ENCODE measurements around the gene FILIP1L. TPM values are rescaled to one million over a fixed set of nuclear protein-coding genes. Genes with fewer than 3 reads are reported as not detected.

The FILIP1L gene
- total and polyA plus RNA-seq, 2 of the 13 experiments (the other 11 are each of a cell fraction or from before 2014, with no cell fraction given) = 8.1 to 187 TPM

DNA sequence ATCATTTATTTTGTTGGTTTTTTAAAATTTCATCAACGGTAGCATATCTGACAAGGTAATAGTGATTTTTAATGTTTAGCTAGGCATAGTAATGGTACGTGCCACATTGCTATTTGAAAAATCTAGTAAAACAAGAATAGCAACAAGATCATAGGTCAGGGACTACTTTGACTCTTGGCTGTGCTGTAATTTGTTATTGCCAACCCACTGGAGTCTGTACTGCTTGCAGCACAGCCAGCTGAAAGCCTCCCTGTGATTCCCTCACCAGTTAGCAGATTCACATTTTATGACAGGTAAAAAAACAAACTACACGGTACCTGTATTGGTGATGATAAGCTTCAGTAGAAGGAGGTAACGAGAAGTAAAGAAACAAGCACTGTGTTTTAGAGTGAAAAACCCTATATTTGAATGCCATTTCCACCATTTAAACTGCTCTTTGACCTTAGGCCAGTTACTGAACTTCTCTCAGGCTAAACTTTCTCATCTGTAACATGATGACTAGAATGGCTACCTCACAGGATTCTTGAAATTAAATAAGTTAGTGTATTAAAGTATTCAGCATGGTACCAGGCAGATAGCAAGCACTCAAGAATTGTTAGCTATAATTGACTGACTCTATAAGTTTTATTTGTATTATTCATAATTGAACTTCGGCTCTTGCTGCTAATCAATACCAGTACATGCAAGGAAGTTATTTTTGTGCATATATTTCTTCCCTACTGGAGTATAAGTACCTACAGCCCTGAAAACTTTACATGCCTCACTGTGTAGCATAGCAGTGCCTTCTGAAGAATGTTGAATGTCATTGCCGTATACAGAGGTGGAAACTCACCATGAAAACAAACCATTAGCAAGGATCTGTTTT lies 16.1 kb downstream of the FILIP1L start (continued):
- TF ChIP-seq, protein P1, sequence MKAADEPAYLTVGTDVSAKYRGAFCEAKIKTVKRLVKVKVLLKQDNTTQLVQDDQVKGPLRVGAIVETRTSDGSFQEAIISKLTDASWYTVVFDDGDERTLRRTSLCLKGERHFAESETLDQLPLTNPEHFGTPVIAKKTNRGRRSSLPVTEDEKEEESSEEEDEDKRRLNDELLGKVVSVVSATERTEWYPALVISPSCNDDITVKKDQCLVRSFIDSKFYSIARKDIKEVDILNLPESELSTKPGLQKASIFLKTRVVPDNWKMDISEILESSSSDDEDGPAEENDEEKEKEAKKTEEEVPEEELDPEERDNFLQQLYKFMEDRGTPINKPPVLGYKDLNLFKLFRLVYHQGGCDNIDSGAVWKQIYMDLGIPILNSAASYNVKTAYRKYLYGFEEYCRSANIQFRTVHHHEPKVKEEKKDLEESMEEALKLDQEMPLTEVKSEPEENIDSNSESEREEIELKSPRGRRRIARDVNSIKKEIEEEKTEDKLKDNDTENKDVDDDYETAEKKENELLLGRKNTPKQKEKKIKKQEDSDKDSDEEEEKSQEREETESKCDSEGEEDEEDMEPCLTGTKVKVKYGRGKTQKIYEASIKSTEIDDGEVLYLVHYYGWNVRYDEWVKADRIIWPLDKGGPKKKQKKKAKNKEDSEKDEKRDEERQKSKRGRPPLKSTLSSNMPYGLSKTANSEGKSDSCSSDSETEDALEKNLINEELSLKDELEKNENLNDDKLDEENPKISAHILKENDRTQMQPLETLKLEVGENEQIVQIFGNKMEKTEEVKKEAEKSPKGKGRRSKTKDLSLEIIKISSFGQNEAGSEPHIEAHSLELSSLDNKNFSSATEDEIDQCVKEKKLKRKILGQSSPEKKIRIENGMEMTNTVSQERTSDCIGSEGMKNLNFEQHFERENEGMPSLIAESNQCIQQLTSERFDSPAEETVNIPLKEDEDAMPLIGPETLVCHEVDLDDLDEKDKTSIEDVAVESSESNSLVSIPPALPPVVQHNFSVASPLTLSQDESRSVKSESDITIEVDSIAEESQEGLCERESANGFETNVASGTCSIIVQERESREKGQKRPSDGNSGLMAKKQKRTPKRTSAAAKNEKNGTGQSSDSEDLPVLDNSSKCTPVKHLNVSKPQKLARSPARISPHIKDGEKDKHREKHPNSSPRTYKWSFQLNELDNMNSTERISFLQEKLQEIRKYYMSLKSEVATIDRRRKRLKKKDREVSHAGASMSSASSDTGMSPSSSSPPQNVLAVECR (CRISPR knock-in tag; IDR thresholded peaks at IDR 0.05; ENCODE audit: borderline replicate concordance) = no peak
- TF ChIP-seq ZNF879 (CRISPR knock-in tag; IDR thresholded peaks at IDR 0.05) = no peak
- TF ChIP-seq LCORL (IDR thresholded peaks at IDR 0.05) = no peak
- TF ChIP-seq LCORL (CRISPR knock-in tag; IDR thresholded peaks at IDR 0.05) = 0 out of 2 replicates have a peak, but pooled peaks have one; percentile 31
- TF ChIP-seq, protein P2, sequence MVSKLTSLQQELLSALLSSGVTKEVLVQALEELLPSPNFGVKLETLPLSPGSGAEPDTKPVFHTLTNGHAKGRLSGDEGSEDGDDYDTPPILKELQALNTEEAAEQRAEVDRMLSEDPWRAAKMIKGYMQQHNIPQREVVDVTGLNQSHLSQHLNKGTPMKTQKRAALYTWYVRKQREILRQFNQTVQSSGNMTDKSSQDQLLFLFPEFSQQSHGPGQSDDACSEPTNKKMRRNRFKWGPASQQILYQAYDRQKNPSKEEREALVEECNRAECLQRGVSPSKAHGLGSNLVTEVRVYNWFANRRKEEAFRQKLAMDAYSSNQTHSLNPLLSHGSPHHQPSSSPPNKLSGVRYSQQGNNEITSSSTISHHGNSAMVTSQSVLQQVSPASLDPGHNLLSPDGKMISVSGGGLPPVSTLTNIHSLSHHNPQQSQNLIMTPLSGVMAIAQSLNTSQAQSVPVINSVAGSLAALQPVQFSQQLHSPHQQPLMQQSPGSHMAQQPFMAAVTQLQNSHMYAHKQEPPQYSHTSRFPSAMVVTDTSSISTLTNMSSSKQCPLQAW (CRISPR knock-in tag; IDR thresholded peaks at IDR 0.05) = 0 out of 2 replicates have a peak, but pooled peaks have one; percentile 17
- TF ChIP-seq ONECUT2 (CRISPR knock-in tag; IDR thresholded peaks at IDR 0.05) = no peak
- TF ChIP-seq, protein P3, sequence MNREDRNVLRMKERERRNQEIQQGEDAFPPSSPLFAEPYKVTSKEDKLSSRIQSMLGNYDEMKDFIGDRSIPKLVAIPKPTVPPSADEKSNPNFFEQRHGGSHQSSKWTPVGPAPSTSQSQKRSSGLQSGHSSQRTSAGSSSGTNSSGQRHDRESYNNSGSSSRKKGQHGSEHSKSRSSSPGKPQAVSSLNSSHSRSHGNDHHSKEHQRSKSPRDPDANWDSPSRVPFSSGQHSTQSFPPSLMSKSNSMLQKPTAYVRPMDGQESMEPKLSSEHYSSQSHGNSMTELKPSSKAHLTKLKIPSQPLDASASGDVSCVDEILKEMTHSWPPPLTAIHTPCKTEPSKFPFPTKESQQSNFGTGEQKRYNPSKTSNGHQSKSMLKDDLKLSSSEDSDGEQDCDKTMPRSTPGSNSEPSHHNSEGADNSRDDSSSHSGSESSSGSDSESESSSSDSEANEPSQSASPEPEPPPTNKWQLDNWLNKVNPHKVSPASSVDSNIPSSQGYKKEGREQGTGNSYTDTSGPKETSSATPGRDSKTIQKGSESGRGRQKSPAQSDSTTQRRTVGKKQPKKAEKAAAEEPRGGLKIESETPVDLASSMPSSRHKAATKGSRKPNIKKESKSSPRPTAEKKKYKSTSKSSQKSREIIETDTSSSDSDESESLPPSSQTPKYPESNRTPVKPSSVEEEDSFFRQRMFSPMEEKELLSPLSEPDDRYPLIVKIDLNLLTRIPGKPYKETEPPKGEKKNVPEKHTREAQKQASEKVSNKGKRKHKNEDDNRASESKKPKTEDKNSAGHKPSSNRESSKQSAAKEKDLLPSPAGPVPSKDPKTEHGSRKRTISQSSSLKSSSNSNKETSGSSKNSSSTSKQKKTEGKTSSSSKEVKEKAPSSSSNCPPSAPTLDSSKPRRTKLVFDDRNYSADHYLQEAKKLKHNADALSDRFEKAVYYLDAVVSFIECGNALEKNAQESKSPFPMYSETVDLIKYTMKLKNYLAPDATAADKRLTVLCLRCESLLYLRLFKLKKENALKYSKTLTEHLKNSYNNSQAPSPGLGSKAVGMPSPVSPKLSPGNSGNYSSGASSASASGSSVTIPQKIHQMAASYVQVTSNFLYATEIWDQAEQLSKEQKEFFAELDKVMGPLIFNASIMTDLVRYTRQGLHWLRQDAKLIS (CRISPR knock-in tag; IDR thresholded peaks at IDR 0.05) = no peak
- no peak for TF ChIP-seq ZNF501 (CRISPR knock-in tag; IDR thresholded peaks at IDR 0.05)
- no peak for TF ChIP-seq ZNF296 (CRISPR knock-in tag; conservative IDR thresholded peaks at IDR 0.05)
- TF ChIP-seq ZNF337 (CRISPR knock-in tag; IDR thresholded peaks at IDR 0.05; ENCODE audit: borderline replicate concordance, low read depth) = no peak
- no peak for TF ChIP-seq SPEN (CRISPR knock-in tag; IDR thresholded peaks at IDR 0.05; ENCODE audit: low read depth)
- no peak for TF ChIP-seq SP2 (CRISPR knock-in tag; IDR thresholded peaks at IDR 0.05)
- TF ChIP-seq ZNF577 (CRISPR knock-in tag; IDR thresholded peaks at IDR 0.05; ENCODE audit: borderline replicate concordance, low read depth) = no peak
- TF ChIP-seq, protein P4, sequence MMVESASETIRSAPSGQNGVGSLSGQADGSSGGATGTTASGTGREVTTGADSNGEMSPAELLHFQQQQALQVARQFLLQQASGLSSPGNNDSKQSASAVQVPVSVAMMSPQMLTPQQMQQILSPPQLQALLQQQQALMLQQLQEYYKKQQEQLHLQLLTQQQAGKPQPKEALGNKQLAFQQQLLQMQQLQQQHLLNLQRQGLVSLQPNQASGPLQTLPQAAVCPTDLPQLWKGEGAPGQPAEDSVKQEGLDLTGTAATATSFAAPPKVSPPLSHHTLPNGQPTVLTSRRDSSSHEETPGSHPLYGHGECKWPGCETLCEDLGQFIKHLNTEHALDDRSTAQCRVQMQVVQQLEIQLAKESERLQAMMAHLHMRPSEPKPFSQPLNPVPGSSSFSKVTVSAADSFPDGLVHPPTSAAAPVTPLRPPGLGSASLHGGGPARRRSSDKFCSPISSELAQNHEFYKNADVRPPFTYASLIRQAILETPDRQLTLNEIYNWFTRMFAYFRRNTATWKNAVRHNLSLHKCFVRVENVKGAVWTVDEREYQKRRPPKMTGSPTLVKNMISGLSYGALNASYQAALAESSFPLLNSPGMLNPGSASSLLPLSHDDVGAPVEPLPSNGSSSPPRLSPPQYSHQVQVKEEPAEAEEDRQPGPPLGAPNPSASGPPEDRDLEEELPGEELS (CRISPR knock-in tag; IDR thresholded peaks at IDR 0.05) = peak; percentile 33; the same call in 1 of the 2 replicates
- TF ChIP-seq, protein P5, sequence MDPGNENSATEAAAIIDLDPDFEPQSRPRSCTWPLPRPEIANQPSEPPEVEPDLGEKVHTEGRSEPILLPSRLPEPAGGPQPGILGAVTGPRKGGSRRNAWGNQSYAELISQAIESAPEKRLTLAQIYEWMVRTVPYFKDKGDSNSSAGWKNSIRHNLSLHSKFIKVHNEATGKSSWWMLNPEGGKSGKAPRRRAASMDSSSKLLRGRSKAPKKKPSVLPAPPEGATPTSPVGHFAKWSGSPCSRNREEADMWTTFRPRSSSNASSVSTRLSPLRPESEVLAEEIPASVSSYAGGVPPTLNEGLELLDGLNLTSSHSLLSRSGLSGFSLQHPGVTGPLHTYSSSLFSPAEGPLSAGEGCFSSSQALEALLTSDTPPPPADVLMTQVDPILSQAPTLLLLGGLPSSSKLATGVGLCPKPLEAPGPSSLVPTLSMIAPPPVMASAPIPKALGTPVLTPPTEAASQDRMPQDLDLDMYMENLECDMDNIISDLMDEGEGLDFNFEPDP (CRISPR knock-in tag; conservative IDR thresholded peaks at IDR 0.05) = no peak

Measured in HepG2 (cell line).